Raji (cell line): ENCODE data around the gene SNRNP200.
A peak's percentile ranks its signal among the peaks of the same experiment; 100 is the strongest.

Experiments
- POLR2A ChIP-seq: IDR thresholded peaks from 2 replicates; pipeline ENCODE4 v1.6.1; 2011; ENCODE audit warnings: low read depth, low read length, control low read depth; ENCODE audit not compliant: insufficient read depth

The SNRNP200 gene

GRCh38 chr2:96305091-96305978 is at the start of gene SNRNP200:
TSS of gene SNRNP200 (minus strand) at chr2:96305546. CDS start at chr2:96305437, 109 bp downstream.
- peak; percentile 91 for TF ChIP-seq POLR2A

- no peak for TF ChIP-seq POLR2A
These were observed 49.1 kb upstream of the SNRNP200 start for GRCh38 chr2:96354492-96354891.

GRCh38 chr2:96353606-96354101 is 48.3 kb upstream of the SNRNP200 start:
- TF ChIP-seq POLR2A = no peak

- no peak for TF ChIP-seq POLR2A
These were observed 47.8 kb upstream of the SNRNP200 start for GRCh38 chr2:96353032-96353561.

- no peak for TF ChIP-seq POLR2A
These were observed 42.0 kb upstream of the SNRNP200 start for GRCh38 chr2:96347395-96347794.

- TF ChIP-seq POLR2A = no peak
These were observed 40.6 kb upstream of the SNRNP200 start for GRCh38 chr2:96345868-96346462.

- TF ChIP-seq POLR2A = no peak
These were observed 40.1 kb upstream of the SNRNP200 start for GRCh38 chr2:96345438-96345837.

GRCh38 chr2:96344011-96344410 is 38.7 kb upstream of the SNRNP200 start:
- TF ChIP-seq POLR2A = no peak

GRCh38 chr2:96342085-96342484 is 36.7 kb upstream of the SNRNP200 start:
- TF ChIP-seq POLR2A = no peak

- TF ChIP-seq POLR2A = no peak
These were observed 36.3 kb upstream of the SNRNP200 start for GRCh38 chr2:96341641-96342040.

GRCh38 chr2:96340493-96341414 is 35.4 kb upstream of the SNRNP200 start:
- no peak for TF ChIP-seq POLR2A

- TF ChIP-seq POLR2A = no peak
These were observed 31.5 kb upstream of the SNRNP200 start for GRCh38 chr2:96336873-96337272.

- peak; percentile 80 for TF ChIP-seq POLR2A
These were observed 30.9 kb upstream of the SNRNP200 start for GRCh38 chr2:96336104-96336775.

- TF ChIP-seq POLR2A = no peak
These were observed 28.4 kb upstream of the SNRNP200 start for GRCh38 chr2:96333708-96334107.

GRCh38 chr2:96330407-96330806 is 25.1 kb upstream of the SNRNP200 start:
- TF ChIP-seq POLR2A = no peak

- TF ChIP-seq POLR2A = no peak
These were observed 24.5 kb upstream of the SNRNP200 start for GRCh38 chr2:96329874-96330273.
